Measurements from ENCODE around the gene ETV3.

GRCh38 chr1:157087030-157087429 lies 51.2 kb downstream of the ETV3 start:
- TF ChIP-seq CTCF (IDR thresholded peaks at IDR 0.05 in 4 of 5, conservative IDR thresholded peaks at IDR 0.05 in 1 of 5) (no peak), POLR2A (IDR thresholded peaks at IDR 0.05) (no peak)

Data from gastrocnemius medialis (tissue), 4 donors.